Measurements from ENCODE around the gene RBBP8.

- TF ChIP-seq EZH2 (IDR thresholded peaks at IDR 0.05; ENCODE audit: insufficient read depth, poor library complexity, severe bottlenecking), result no peak
- no peak for TF ChIP-seq EZH2phosphoT487 (IDR thresholded peaks at IDR 0.05; ENCODE audit: insufficient read depth, low read depth)
Observed at GRCh38 chr18:23068011-23068410, 134.9 kb downstream of the RBBP8 start.

Measured in GM23248 (cell line).